ENCODE data around the gene CSF2.

CSF2 gene

DNA sequence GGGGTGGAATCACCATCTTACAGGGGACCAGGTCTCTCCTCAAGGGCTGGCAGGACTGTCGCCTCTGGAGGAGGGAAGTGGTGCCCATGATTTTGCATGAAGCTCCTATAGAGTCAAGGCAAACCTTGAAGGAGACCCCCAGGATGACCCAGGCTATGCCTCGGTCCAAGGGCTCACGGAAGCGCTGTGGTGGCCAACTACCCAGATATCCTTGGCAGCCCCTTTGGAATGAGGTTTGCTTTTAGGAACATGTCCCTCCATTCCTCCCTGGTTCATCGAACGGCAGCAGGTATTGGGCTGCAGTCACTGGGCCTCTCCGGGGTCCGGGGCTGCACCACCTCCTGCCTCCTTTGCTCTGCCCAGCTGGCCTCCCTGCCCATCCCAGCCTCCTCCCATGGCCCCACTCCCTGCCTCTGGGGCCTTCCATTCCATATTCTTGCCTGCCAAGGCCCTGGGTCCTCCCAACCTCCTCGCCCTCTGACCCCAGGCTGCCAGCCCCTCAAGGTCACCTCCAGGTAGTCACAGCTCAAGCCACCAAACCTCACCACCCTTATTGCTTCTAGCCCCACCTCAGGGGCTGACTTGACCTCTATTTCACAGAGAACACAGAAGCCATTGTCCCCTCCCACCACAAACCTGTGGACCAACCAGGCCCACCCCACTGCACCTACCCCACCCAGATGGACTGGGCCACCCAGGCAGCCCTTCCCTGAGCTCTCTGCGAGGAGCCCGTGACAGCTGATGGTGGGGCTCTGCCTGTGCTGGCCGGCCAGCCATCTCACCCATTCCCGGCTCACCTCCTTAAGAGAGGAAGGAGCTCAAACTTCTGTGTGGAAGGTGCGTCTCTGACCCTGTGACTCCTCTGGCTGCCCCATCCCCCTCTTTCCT lies 16.7 kb upstream of the CSF2 start:
- peak in 1 of 2 donors; percentile 11 for DNase-seq (ENCODE audit: low spot score in 2 of 2)
- Mint-ChIP-seq H3K36me3 (ENCODE audit: insufficient read depth) (peaks cover 2% of the 10 kb centered on the region), H3K27me3 (no peaks in the 10 kb centered on the region), H3K4me1 (peaks cover 50% of the 10 kb centered on the region), H3K27ac (ENCODE audit: low read depth) (peak overlapping the region; percentile 71), H3K4me3 (peak overlapping the region; percentile 17), H3K9me3 (no peaks in the 10 kb centered on the region)
- no peak for ATAC-seq (replicated peaks; ENCODE audit: extremely low read depth, poor library complexity, severe bottlenecking)

GRCh38 chr5:132057498-132058255 lies 15.9 kb upstream of the CSF2 start:
- H3K36me3 Mint-ChIP-seq (ENCODE audit: insufficient read depth), result peaks cover 2% of the 10 kb centered on the region
- H3K9me3 Mint-ChIP-seq, result no peaks in the 10 kb centered on the region
- DNase-seq (ENCODE audit: low spot score in 2 of 2) (peak; percentile 8 to 11), ATAC-seq (replicated peaks; ENCODE audit: extremely low read depth, poor library complexity, severe bottlenecking) (no peak)
- no peaks in the 10 kb centered on the region for H3K27me3 Mint-ChIP-seq
- H3K4me1 Mint-ChIP-seq, result peaks cover 44% of the 10 kb centered on the region
- H3K27ac Mint-ChIP-seq (ENCODE audit: low read depth), result peak overlapping the region; percentile 38
- peak overlapping the region; percentile 17 for H3K4me3 Mint-ChIP-seq

DNA sequence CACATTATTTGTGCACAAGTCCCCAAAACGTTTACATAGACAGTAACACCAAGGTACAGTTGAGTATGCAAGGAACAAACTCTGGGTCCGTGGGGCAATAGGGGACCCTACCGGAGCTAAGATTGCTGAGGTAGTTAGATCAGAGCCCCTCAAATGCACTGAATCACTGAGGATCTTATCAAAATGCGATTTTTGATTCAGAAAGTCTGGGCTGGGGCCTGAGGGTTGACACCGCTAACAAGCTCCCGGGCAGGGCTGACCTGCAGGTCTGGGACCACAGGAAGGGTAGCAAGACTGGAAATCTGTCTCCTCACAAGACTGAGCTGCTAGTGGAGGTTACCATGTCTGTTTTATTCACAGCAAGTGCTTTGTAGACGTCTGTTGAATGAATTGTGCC lies 14.9 kb upstream of the CSF2 start:
- peaks cover 2% of the 10 kb centered on the region for H3K36me3 Mint-ChIP-seq (ENCODE audit: insufficient read depth)
- ATAC-seq (replicated peaks; ENCODE audit: extremely low read depth, poor library complexity, severe bottlenecking) (no peak), DNase-seq (ENCODE audit: low spot score in 2 of 2) (no peak)
- H3K4me1 Mint-ChIP-seq, result peaks cover 50% of the 10 kb centered on the region
- H3K27me3 Mint-ChIP-seq, result no peaks in the 10 kb centered on the region
- H3K9me3 Mint-ChIP-seq, result no peaks in the 10 kb centered on the region
- no peak overlapping the region for H3K4me3 Mint-ChIP-seq
- H3K27ac Mint-ChIP-seq (ENCODE audit: low read depth), result no peak overlapping the region

GRCh38 chr5:132059043-132059695 lies 14.4 kb upstream of the CSF2 start:
- DNase-seq (ENCODE audit: low spot score in 2 of 2) (peak; percentile 10 to 13), ATAC-seq (replicated peaks; ENCODE audit: extremely low read depth, poor library complexity, severe bottlenecking) (peak; percentile 24)
- no peak overlapping the region for H3K4me3 Mint-ChIP-seq
- peak overlapping the region; percentile 76 for H3K27ac Mint-ChIP-seq (ENCODE audit: low read depth)
- H3K36me3 Mint-ChIP-seq (ENCODE audit: insufficient read depth), result peaks cover 2% of the 10 kb centered on the region
- H3K27me3 Mint-ChIP-seq, result no peaks in the 10 kb centered on the region
- H3K9me3 Mint-ChIP-seq, result no peaks in the 10 kb centered on the region
- H3K4me1 Mint-ChIP-seq, result peaks cover 52% of the 10 kb centered on the region

DNA sequence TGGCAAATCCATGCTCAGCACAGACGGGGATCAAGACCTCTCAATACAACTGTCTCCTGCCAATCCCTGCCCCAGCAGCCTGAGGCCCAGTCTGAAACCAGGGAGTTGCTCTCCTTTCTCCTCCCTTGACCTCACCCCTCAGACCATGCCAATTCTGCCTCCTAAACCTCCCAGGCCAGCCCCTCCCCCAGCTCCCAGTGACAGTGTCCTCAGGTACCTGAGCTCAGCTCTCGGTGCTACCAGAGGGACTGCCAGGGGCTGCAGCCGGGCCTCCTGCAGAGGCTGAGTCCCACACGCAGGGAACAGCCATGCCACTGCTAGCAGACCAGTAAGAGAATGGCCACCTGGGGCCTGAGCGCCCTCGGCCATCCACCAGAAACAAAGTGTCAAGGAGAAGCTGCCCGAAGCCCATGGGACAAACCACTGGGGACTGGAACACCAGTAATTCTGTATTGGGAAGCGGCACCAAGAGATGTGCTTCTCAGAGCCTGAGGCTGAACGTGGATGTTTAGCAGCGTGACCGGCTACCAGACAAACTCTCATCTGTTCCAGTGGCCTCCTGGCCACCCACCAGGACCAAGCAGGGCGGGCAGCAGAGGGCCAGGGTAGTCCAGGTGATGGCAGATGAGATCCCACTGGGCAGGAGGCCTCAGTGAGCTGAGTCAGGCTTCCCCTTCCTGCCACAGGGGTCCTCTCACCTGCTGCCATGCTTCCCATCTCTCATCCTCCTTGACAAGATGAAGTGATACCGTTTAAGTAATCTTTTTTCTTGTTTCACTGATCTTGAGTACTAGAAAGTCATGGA lies 13.7 kb upstream of the CSF2 start:
- H3K27me3 Mint-ChIP-seq, result no peaks in the 10 kb centered on the region
- H3K4me1 Mint-ChIP-seq, result peaks cover 51% of the 10 kb centered on the region
- DNase-seq (ENCODE audit: low spot score in 2 of 2) (peak; percentile 8 to 11), ATAC-seq (replicated peaks; ENCODE audit: extremely low read depth, poor library complexity, severe bottlenecking) (no peak)
- no peak overlapping the region for H3K4me3 Mint-ChIP-seq
- H3K27ac Mint-ChIP-seq (ENCODE audit: low read depth), result peak overlapping the region; percentile 76
- H3K36me3 Mint-ChIP-seq (ENCODE audit: insufficient read depth), result peaks cover 7% of the 10 kb centered on the region
- H3K9me3 Mint-ChIP-seq, result no peaks in the 10 kb centered on the region

- no peaks in the 10 kb centered on the region for H3K27me3 Mint-ChIP-seq
Measured at GRCh38 chr5:132060501-132061161, 13.0 kb upstream of the CSF2 start, which contains the start of gene IL3. Gene IL3, plus strand, starts transcription at chr5:132060655. Its CDS starts 52 bp downstream, at chr5:132060707.

DNA sequence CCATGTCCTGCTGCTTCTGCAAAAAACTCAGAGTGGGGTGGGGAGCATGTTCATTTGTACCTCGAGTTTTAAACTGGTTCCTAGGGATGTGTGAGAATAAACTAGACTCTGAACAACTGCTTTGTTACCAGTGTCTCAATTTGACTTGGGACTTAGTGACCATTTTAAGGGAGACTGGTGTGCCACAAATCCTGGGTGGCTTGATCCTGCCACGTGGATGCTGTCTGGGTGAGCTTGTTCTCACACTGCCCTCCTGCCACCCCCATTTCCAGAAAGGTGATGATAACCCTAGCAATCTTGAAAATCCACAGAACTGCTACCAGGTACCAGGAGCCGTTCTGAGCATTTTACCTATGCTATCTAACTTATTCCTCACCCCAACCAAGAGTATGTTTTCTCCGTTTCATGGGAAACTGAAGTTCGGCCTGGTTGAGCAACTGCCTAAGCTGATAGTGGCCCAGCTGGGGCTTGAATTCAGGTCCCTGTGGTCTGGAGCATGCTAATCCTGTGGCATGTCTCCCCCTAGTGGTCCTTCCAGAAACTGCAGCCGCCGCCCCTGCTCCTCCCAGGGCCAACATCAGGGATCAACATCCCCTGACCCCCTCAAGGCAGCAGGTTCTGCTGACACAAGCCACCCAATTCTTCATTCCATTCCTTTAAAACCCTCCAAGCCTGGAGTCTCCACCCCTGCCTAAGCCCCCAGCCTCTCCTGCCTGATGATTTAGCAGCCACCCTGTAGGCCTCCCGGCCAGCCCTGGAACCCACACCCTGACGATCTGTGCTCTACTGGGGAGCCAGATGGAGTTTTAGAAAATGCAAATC lies 10.3 kb upstream of the CSF2 start:
- H3K36me3 Mint-ChIP-seq (ENCODE audit: insufficient read depth), result peaks cover 4% of the 10 kb centered on the region
- H3K4me1 Mint-ChIP-seq, result peaks cover 34% of the 10 kb centered on the region
- DNase-seq (ENCODE audit: low spot score in 2 of 2) (peak; percentile 61 to 91), ATAC-seq (replicated peaks; ENCODE audit: extremely low read depth, poor library complexity, severe bottlenecking) (peak; percentile 57)
- peak overlapping the region; percentile 42 for H3K27ac Mint-ChIP-seq (ENCODE audit: low read depth)
- H3K27me3 Mint-ChIP-seq, result no peaks in the 10 kb centered on the region
- no peaks in the 10 kb centered on the region for H3K9me3 Mint-ChIP-seq
- H3K4me3 Mint-ChIP-seq, result no peak overlapping the region

More at GRCh38 chr5:132060501-132061161, 13.0 kb upstream of the CSF2 start, which contains the start of gene IL3:
- H3K4me3 Mint-ChIP-seq, result no peak within 1 kb of the TSS
- peak within 1 kb of the TSS; percentile 76 for H3K27ac Mint-ChIP-seq (ENCODE audit: low read depth)
- peaks cover 7% of the 10 kb centered on the region for H3K36me3 Mint-ChIP-seq (ENCODE audit: insufficient read depth)
- H3K4me1 Mint-ChIP-seq, result peaks cover 48% of the 10 kb centered on the region
- H3K9me3 Mint-ChIP-seq, result no peaks in the 10 kb centered on the region
- ATAC-seq (replicated peaks; ENCODE audit: extremely low read depth, poor library complexity, severe bottlenecking) (no peak), DNase-seq (ENCODE audit: low spot score in 2 of 2) (no peak)

GRCh38 chr5:132064140-132064539 lies 9.4 kb upstream of the CSF2 start:
- H3K36me3 Mint-ChIP-seq (ENCODE audit: insufficient read depth), result peaks cover 4% of the 10 kb centered on the region
- peaks cover 32% of the 10 kb centered on the region for H3K4me1 Mint-ChIP-seq
- H3K27ac Mint-ChIP-seq (ENCODE audit: low read depth), result peak overlapping the region; percentile 57
- H3K27me3 Mint-ChIP-seq, result no peaks in the 10 kb centered on the region
- no peak overlapping the region for H3K4me3 Mint-ChIP-seq
- ATAC-seq (replicated peaks; ENCODE audit: extremely low read depth, poor library complexity, severe bottlenecking) (no peak), DNase-seq (ENCODE audit: low spot score in 2 of 2) (no peak)
- H3K9me3 Mint-ChIP-seq, result no peaks in the 10 kb centered on the region

DNA sequence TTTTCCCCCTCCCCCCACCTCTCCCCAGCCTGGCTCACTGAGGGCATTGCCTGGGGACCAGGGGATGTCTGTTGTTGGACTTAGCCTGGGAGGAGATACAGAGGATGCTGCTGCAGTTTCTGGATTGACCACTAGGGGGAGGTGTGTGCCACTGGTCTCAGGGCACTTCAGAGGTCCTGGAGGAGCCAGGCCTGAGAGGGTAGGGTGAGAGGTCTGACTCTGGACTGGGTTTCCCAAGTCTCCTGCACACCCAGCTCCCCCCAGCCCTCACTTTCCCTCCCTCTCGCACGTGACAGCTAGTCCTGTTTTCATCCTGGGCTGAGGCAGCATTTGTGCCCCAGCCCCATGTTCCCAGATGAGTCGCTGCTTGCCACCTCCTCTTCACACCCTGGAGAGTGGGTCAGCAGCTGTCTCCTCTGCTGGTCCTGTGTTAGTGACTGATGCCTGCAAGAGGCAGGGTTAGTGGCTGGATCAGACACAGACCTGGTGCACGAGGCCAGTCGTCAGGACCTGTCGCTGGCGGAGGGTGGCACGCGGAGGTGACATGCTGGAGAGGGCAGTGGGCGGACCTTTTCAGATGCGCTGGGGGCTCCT lies 8.8 kb upstream of the CSF2 start:
- H3K27ac Mint-ChIP-seq (ENCODE audit: low read depth), result peak overlapping the region; percentile 57
- H3K9me3 Mint-ChIP-seq, result no peaks in the 10 kb centered on the region
- H3K27me3 Mint-ChIP-seq, result no peaks in the 10 kb centered on the region
- peak; percentile 69 for ATAC-seq (replicated peaks; ENCODE audit: extremely low read depth, poor library complexity, severe bottlenecking)
- H3K36me3 Mint-ChIP-seq (ENCODE audit: insufficient read depth), result peaks cover 4% of the 10 kb centered on the region
- peaks cover 26% of the 10 kb centered on the region for H3K4me1 Mint-ChIP-seq
- H3K4me3 Mint-ChIP-seq, result no peak overlapping the region
- DNase-seq (ENCODE audit: low spot score in 2 of 2), result peak; percentile 67 to 77

GRCh38 chr5:132065351-132065937 lies 8.1 kb upstream of the CSF2 start:
- no peak overlapping the region for H3K4me3 Mint-ChIP-seq
- DNase-seq (ENCODE audit: low spot score in 2 of 2) (no peak), ATAC-seq (replicated peaks; ENCODE audit: extremely low read depth, poor library complexity, severe bottlenecking) (no peak)
- H3K9me3 Mint-ChIP-seq, result no peaks in the 10 kb centered on the region
- peaks cover 26% of the 10 kb centered on the region for H3K4me1 Mint-ChIP-seq
- peak overlapping the region; percentile 67 for H3K27ac Mint-ChIP-seq (ENCODE audit: low read depth)
- no peaks in the 10 kb centered on the region for H3K27me3 Mint-ChIP-seq
- H3K36me3 Mint-ChIP-seq (ENCODE audit: insufficient read depth), result peaks cover 4% of the 10 kb centered on the region

Data from central memory CD8-positive, alpha-beta T cell (primary cell).